HepG2 (cell line): ENCODE measurements around the gene ZFYVE27. TPM values are rescaled to one million over a fixed set of nuclear protein-coding genes. Genes with fewer than 3 reads are reported as not detected.

ENCODE experiments used
- AGO1 ChIP-seq: fragments of 200-400 bp; formaldehyde crosslinking; IDR thresholded peaks from 2 replicates; pipeline ENCODE4 v1.6.1; 2017; ENCODE audit warnings: mild to moderate bottlenecking, low read depth, low read length, moderate library complexity; ENCODE audit not compliant: poor library complexity, severe bottlenecking
- ARNT ChIP-seq: fragments of 450-650 bp; IDR thresholded peaks from 2 replicates; pipeline ENCODE4 v1.6.1; 2017
- DNMT3B ChIP-seq: conservative IDR thresholded peaks from 2 replicates; pipeline ENCODE4 v1.6.1; 2016; ENCODE audit warnings: missing biosample characterization, control low read depth
- GLI4 ChIP-seq: sonication (generic); formaldehyde crosslinking; IDR thresholded peaks from 2 replicates; pipeline ENCODE4 v1.5.1; 2020; ENCODE audit warnings: missing genetic modification reagents, mild to moderate bottlenecking, moderate library complexity, borderline replicate concordance
- HES4 ChIP-seq: sonication (generic); formaldehyde crosslinking; IDR thresholded peaks from 2 replicates; pipeline ENCODE4 v1.9.0; 2021; ENCODE audit warnings: mild to moderate bottlenecking, missing genetic modification reagents, borderline replicate concordance
- HIC2 ChIP-seq: sonication (generic); formaldehyde crosslinking; IDR thresholded peaks from 2 replicates; pipeline ENCODE4 v1.9.0; 2022; ENCODE audit warnings: low read depth, missing genetic modification reagents
- HNRNPK ChIP-seq: fragments of 200-400 bp; formaldehyde crosslinking; IDR thresholded peaks from 2 replicates; pipeline ENCODE4 v1.6.1; 2018; ENCODE audit warnings: low read length, low read depth, moderate library complexity, mild to moderate bottlenecking; ENCODE audit not compliant: poor library complexity, severe bottlenecking
- MATR3 ChIP-seq: sonication (generic); formaldehyde crosslinking; IDR thresholded peaks from 2 replicates; pipeline ENCODE4 v1.4.0; 2020; ENCODE audit warnings: missing genetic modification reagents
- NFE2L2 ChIP-seq: fragments of 150-350 bp; IDR thresholded peaks from 2 replicates; pipeline ENCODE4 v1.6.1; 2014; ENCODE audit warnings: low read length
- NR0B2 ChIP-seq: sonication (generic); formaldehyde crosslinking; IDR thresholded peaks from 2 replicates; pipeline ENCODE4 v1.4.0; 2020; ENCODE audit warnings: mild to moderate bottlenecking, missing genetic modification reagents
- PAX8 ChIP-seq: sonication (generic); formaldehyde crosslinking; IDR thresholded peaks from 2 replicates; pipeline ENCODE4 v1.8.0; 2022; ENCODE audit warnings: mild to moderate bottlenecking, missing genetic modification reagents, borderline replicate concordance
- PHB2 ChIP-seq: fragments of 450-650 bp; IDR thresholded peaks from 2 replicates; pipeline ENCODE4 v1.6.1; 2018; ENCODE audit not compliant: partially characterized antibody
- PHF20 ChIP-seq: sonication (generic); formaldehyde crosslinking; IDR thresholded peaks from 2 replicates; pipeline ENCODE4 v1.5.0; 2020; ENCODE audit warnings: mild to moderate bottlenecking, missing genetic modification reagents
- RELA ChIP-seq: sonication (generic); formaldehyde crosslinking; IDR thresholded peaks from 2 replicates; pipeline ENCODE4 v1.4.0; 2020; ENCODE audit warnings: missing genetic modification reagents
- TOPORS ChIP-seq: sonication (generic); formaldehyde crosslinking; IDR thresholded peaks from 2 replicates; pipeline ENCODE4 v1.8.0; 2023; ENCODE audit warnings: mild to moderate bottlenecking, missing genetic modification reagents
- ZFP41 ChIP-seq: sonication (generic); formaldehyde crosslinking; IDR thresholded peaks from 2 replicates; pipeline ENCODE4 v1.4.0; 2020; ENCODE audit warnings: mild to moderate bottlenecking, missing genetic modification reagents, borderline replicate concordance
- ZNF101 ChIP-seq: sonication (generic); formaldehyde crosslinking; IDR thresholded peaks from 2 replicates; pipeline ENCODE4 v1.4.0; 2020; ENCODE audit warnings: mild to moderate bottlenecking, low read depth, missing genetic modification reagents, borderline replicate concordance
- ZNF207 ChIP-seq: fragments of 450-650 bp; IDR thresholded peaks from 2 replicates; pipeline ENCODE4 v1.6.1; 2016; ENCODE audit warnings: antibody characterized with exemption, borderline replicate concordance
- ZNF432 ChIP-seq: sonication (generic); formaldehyde crosslinking; IDR thresholded peaks from 2 replicates; pipeline ENCODE4 v1.5.0; 2020; ENCODE audit warnings: missing genetic modification reagents, mild to moderate bottlenecking, borderline replicate concordance
- ZNF563 ChIP-seq: sonication (generic); formaldehyde crosslinking; IDR thresholded peaks from 2 replicates; pipeline ENCODE4 v1.8.0; 2022; ENCODE audit warnings: mild to moderate bottlenecking, moderate library complexity, missing genetic modification reagents
- ZNF598 ChIP-seq: sonication (generic); formaldehyde crosslinking; IDR thresholded peaks from 2 replicates; pipeline ENCODE4 v1.5.1; 2020; ENCODE audit warnings: mild to moderate bottlenecking, missing genetic modification reagents, borderline replicate concordance
- ZNF883 ChIP-seq: sonication (generic); formaldehyde crosslinking; IDR thresholded peaks from 2 replicates; pipeline ENCODE4 v1.5.1; 2020; ENCODE audit warnings: mild to moderate bottlenecking, missing genetic modification reagents; ENCODE audit errors: not compliant biosample characterization
- polyA plus RNA-seq, 8 experiments: library from polyadenylated mRNA; depleted of rRNA in 3 of 8; stranded (reverse) in 7 of 8; unstranded in 1 of 8; fragments of >200 nt; fragmentation: Illumina TruSeq in 4 of 8; extraction: Trizol in 4 of 8; gene quantifications; 2 replicates each; pipeline versions ENCODE4 v1.2.1 to v1.2.3, GENCODE V29; 2011 to 2016; ENCODE audit warnings: low read depth in 4 of 8, missing spikeins in 1 of 8, mixed read lengths in 1 of 8; ENCODE audit not compliant: insufficient read depth in 1 of 8
- total RNA-seq, 5 experiments: library from RNA; depleted of rRNA; stranded (reverse); fragments of >200 nt; fragmentation: Illumina TruSeq; extraction: Trizol; gene quantifications; 2 replicates each; pipeline ENCODE4 v1.2.3, GENCODE V29; 2016; ENCODE audit warnings: low read depth in 1 of 5

Gene ZFYVE27
- total and polyA plus RNA-seq, 2 of the 13 experiments (the other 11 are each of a cell fraction or from before 2014, with no cell fraction given), result 19.7 to 20.5 TPM

- peak; percentile 99 for TF ChIP-seq HES4
- TF ChIP-seq TOPORS (CRISPR knock-in tag), result peak; percentile 99
- peak; percentile 99 for TF ChIP-seq NR0B2 (CRISPR knock-in tag)
- TF ChIP-seq PHF20 (CRISPR knock-in tag), result peak; percentile 74
- TF ChIP-seq ARNT, result no peak
- no peak; the same call in 1 of the 2 replicates for TF ChIP-seq RELA
- TF ChIP-seq HNRNPK, result peak; percentile 71
- no peak for TF ChIP-seq ZNF432 (CRISPR knock-in tag)
- TF ChIP-seq ZNF598, result peak; percentile 92
- TF ChIP-seq ZFP41 (CRISPR knock-in tag), result peak; percentile 90; the same call in 1 of the 2 replicates
- TF ChIP-seq MATR3 (CRISPR knock-in tag), result no peak
- peak; percentile 76 for TF ChIP-seq AGO1
- peak; percentile 73 for TF ChIP-seq HIC2 (CRISPR knock-in tag)
- peak; percentile 87 for TF ChIP-seq ZNF883 (CRISPR knock-in tag)
- TF ChIP-seq ZNF101 (CRISPR knock-in tag), result peak; percentile 95
- no peak for TF ChIP-seq PHB2
- no peak for TF ChIP-seq GLI4 (CRISPR knock-in tag)
- peak; percentile 99 for TF ChIP-seq ZNF563 (CRISPR knock-in tag)
- TF ChIP-seq PAX8 (CRISPR knock-in tag), result peak; percentile 42; the same call in 1 of the 2 replicates
- peak; percentile 96 for TF ChIP-seq DNMT3B (CRISPR knock-in tag)
- TF ChIP-seq NFE2L2, result no peak
- no peak for TF ChIP-seq ZNF207
These were observed at the start of gene ZFYVE27 (continued) for GRCh38 chr10:97736902-97737769.
